H4 (cell line): Measurements from ENCODE around the gene PFKL. TPM values are rescaled to one million over a fixed set of nuclear protein-coding genes. Genes with fewer than 3 reads are reported as not detected.
"Not testable (repeated sequence)": the region's sequence is repeated elsewhere in the genome, so short reads cannot be mapped to it uniquely, and the experiment has no call there.

Experiments used
- DNase-seq: peaks from one replicate; pipeline ENCODE4 v3.0.0-alpha.2; 2015; ENCODE audit warnings: low spot score
- total RNA-seq: library from RNA; depleted of rRNA; stranded (reverse); fragments of >200 nt; shearing (Covaris generic); gene quantifications from 2 replicates; pipeline ENCODE4 v1.2.3, GENCODE V29; 2014

PFKL gene
- total RNA-seq, 1 experiment from 2014 or later: 51.0 TPM

- no peak for DNase-seq
Measured at GRCh38 chr21:44327603-44327974, 27.7 kb downstream of the PFKL start.

- no peak for DNase-seq
Measured at GRCh38 chr21:44328242-44328895, 28.5 kb downstream of the PFKL start.

- DNase-seq: no peak
Measured at GRCh38 chr21:44329086-44329889, 29.4 kb downstream of the PFKL start.

GRCh38 chr21:44329971-44330681, 30.3 kb downstream of the PFKL start:
- no peak for DNase-seq

- no peak for DNase-seq
Measured at GRCh38 chr21:44330698-44331097, 30.8 kb downstream of the PFKL start.

- no peak for DNase-seq
Measured at GRCh38 chr21:44331209-44331608, 31.4 kb downstream of the PFKL start.

GRCh38 chr21:44331650-44332307, 31.9 kb downstream of the PFKL start:
- DNase-seq: no peak

GRCh38 chr21:44332383-44332782, 32.5 kb downstream of the PFKL start:
- DNase-seq: no peak

GRCh38 chr21:44332965-44333364, 33.1 kb downstream of the PFKL start:
- DNase-seq: no peak

- DNase-seq: no peak
Measured at GRCh38 chr21:44333509-44334328, 33.9 kb downstream of the PFKL start.

- no peak for DNase-seq
Measured at GRCh38 chr21:44334329-44335030, 34.6 kb downstream of the PFKL start.

- DNase-seq: no peak
Measured at GRCh38 chr21:44335266-44336059, 35.6 kb downstream of the PFKL start.

- no peak for DNase-seq
Measured at GRCh38 chr21:44337449-44337848, 37.6 kb downstream of the PFKL start.

- peak; percentile 67 for DNase-seq
Measured at GRCh38 chr21:44337941-44338895, 38.4 kb downstream of the PFKL start.

- DNase-seq: peak; percentile 94
Measured at GRCh38 chr21:44338971-44339910, 39.4 kb downstream of the PFKL start, which contains the start of gene CFAP410. Gene CFAP410, minus strand, starts transcription at chr21:44339390. Its CDS starts 196 bp downstream, at chr21:44339194.

- DNase-seq: not testable (repeated sequence)
Measured at GRCh38 chr21:44341726-44342458, 42.0 kb downstream of the PFKL start.

GRCh38 chr21:44342981-44343380, 43.1 kb downstream of the PFKL start:
- not testable (repeated sequence) for DNase-seq
